ENCODE measurements around the gene PGC. TPM values are rescaled to one million over a fixed set of nuclear protein-coding genes. Genes with fewer than 3 reads are reported as not detected.
A peak's percentile ranks its signal among the peaks of the same experiment; 100 is the strongest.

The PGC gene
- total and polyA plus RNA-seq, 9 of the 15 experiments (the other 6 are each of a cell fraction or from before 2014, with no cell fraction given), result 0.17 to 0.40 TPM; not detected in 7

GRCh38 chr6:41699063-41699462 lies 48.1 kb downstream of the PGC start:
- Histone ChIP-seq H3K9me3 (replicated peaks; ENCODE audit: control insufficient read depth, insufficient read depth, low read depth, low read length) (no peaks in the 10 kb centered on the region), H3K36me3 (ENCODE audit: control insufficient read depth, insufficient read depth, low read length) (no peaks in the 10 kb centered on the region), H3K27me3 (ENCODE audit: control insufficient read depth in 2 of 2, insufficient read depth in 2 of 2, low read length in 2 of 2) (peaks cover 0 to 28% of the 10 kb centered on the region in 2 experiments; a peak in 2 of 5 replicates), H2AFZ (ENCODE audit: low read depth, low read length) (no peak overlapping the region), H4K20me1 (replicated peaks; ENCODE audit: control insufficient read depth, insufficient read depth, low read length) (0 out of 2 replicates have a peak, but pooled peaks cover 8% of the 10 kb centered on the region), H3K27ac (ENCODE audit: extremely low read depth, low read depth, low read length) (no peak overlapping the region), H3K4me2 (ENCODE audit: insufficient read depth, low read length) (no peak overlapping the region), H3K9me1 (ENCODE audit: control insufficient read depth, insufficient read depth, low read length) (no peaks in the 10 kb centered on the region), H3K9ac (ENCODE audit: insufficient read depth in 1 of 2, low read depth in 2 of 2, low read length in 2 of 2) (no peak overlapping the region), H3K4me3 (no peak overlapping the region), H3K4me1 (replicated peaks in 1 of 2; ENCODE audit: control insufficient read depth in 2 of 2, insufficient read depth in 2 of 2, low read length in 2 of 2) (0 out of 5 replicates have a peak, but pooled peaks cover 0 to 3% of the 10 kb centered on the region in 2 experiments), H3K79me2 (ENCODE audit: control insufficient read depth, insufficient read depth, low read length) (no peaks in the 10 kb centered on the region)
- no peak for ATAC-seq
- ChIA-PET CTCF (ENCODE audit: low intra/inter-chr PET ratio) (no interaction called here), POLR2A (interaction anchor here (0.6 to 1.6 kb wide), 5 partner anchors 16 to 84 kb away, joined by 3 to 8 read pairs (median 4); no protein-coding TSS in a partner anchor)
- FAIRE-seq, result peak; percentile 32
- 23% methylated on average over 2 of the region's 2 CpGs for WGBS (ENCODE audit: insufficient coverage, low coverage, missing lambda C conversion rate)
- no peak for DNase-seq (ENCODE audit: extremely low read depth in 1 of 4, low spot score in 3 of 4)
- intact Hi-C loops (cut with micrococcal nuclease), result no loop called here
- TF ChIP-seq POLR2AphosphoS5 (IDR thresholded peaks at IDR 0.05; ENCODE audit: control insufficient read depth, insufficient read depth, low read depth, low read length), result no peak
- TF ChIP-seq PHF8 (IDR thresholded peaks at IDR 0.05; ENCODE audit: borderline replicate concordance, low read length), result no peak
- no peak for TF ChIP-seq NFXL1 (CRISPR knock-in tag; IDR thresholded peaks at IDR 0.05)
- TF ChIP-seq ELF1 (tag; IDR thresholded peaks at IDR 0.05), result no peak
- no peak for TF ChIP-seq TBP (optimal IDR thresholded peaks at IDR 0.05; ENCODE audit: low read depth, low read length)
- no peak for TF ChIP-seq CC2D1A (IDR thresholded peaks at IDR 0.05)
- no TSS peak for BruUV-seq (replicated peaks)
- in situ Hi-C loops (cut with MboI), result loop anchor here (5.0 kb wide), 1 partner anchor 68 kb away; no protein-coding TSS in a partner anchor
